NCI-H69 (cell line): Measurements from ENCODE around the gene TPCN1.

Source experiments
- DNase-seq: peaks from one replicate; lab custom pipeline; 2025; lab: John Stamatoyannopoulos, UW

Gene TPCN1

DNA sequence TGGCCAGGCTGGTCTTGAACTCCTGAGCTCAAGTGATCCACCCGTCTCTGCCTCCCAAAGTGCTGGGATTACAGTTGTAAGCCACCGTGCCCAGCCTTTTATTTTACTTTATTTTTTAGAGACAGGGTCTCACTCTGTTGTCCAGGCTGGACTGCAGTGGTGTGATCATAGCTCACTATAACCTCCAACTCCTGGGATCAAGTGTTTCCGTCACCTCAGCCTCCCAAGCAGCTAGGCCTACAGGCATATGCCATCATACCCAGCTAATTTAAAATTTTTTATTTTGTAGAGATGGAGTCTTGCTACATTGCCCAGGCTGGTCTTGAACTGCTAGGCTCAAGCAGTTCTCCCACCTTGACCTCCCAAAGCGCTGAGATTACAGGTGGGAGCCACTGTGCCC is 3.7 kb downstream of the TPCN1 start:
- DNase-seq = no peak

DNA sequence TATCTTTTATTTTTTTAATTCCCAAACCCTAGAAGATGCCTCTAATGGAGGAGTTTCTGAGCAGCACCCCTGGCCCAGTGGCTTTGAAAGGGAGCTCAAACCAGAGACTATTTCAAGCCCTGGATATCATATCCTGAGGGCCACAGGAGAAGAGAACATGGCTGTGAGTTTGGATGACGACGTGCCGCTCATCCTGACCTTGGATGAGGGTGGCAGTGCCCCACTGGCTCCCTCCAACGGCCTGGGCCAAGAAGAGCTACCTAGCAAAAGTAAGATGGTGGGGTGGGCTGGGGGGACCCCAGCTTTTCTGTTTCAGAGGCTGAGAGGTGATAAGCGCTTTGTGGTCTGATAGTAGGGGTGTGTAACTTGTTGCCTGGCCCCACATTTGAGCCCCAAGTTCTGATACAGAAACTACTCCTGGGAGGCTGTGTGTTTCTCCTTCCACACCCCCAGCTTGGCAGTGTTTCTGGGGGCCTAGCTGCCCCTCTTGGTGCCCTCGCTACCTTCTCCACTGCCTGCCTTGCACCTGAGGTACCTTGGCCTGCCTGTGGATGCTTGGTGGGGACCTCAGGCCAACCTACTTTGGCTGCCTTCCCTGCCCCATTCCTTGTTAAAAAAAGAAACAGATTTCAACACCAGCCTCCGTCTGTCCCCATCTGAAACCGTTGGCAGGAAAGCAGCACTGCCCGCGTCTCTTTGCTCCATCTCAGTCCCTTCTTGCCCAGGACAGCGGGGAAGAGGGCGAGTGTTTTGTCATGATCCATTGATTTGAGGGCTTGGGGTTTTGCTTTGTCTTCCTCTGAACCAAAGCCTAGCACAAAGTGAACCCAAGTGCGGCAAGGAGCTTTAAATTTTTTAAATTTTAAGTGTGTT is 5.7 kb downstream of the TPCN1 start:
- DNase-seq = no peak

DNA sequence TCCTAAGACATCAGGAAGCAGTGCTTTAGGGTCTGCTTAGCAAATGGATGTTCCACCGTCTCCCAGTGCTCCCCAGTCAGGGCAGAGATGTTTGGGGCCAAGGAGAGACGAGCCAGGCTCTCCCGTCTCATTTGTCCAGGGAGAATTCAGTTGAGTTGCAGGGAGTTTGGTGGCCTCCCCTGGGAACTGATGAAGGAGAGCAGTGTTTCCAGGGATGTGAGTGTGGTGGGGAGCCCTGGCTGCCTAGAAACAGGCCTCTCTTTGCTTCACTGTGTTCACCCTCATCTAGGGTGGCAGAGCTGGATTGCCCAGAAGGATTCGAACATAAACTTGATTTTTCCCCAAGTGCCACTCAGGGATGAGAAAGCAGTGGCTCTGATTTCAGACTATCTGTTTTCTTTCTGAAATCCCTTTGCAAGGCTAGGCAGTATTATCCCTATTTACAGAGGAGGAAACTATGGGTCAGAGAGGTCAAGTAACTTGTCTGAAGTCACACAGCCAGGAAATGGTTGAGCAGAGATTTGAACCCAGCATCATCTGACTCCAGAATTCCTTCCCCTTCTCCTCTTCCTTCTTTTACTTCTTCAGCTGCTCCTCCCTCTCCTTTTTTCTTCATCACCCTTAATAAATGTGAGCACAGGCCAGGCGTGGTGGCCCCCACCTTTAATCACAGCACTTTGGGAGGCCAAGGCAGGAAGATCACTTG is 6.6 kb downstream of the TPCN1 start:
- DNase-seq = no peak

DNA sequence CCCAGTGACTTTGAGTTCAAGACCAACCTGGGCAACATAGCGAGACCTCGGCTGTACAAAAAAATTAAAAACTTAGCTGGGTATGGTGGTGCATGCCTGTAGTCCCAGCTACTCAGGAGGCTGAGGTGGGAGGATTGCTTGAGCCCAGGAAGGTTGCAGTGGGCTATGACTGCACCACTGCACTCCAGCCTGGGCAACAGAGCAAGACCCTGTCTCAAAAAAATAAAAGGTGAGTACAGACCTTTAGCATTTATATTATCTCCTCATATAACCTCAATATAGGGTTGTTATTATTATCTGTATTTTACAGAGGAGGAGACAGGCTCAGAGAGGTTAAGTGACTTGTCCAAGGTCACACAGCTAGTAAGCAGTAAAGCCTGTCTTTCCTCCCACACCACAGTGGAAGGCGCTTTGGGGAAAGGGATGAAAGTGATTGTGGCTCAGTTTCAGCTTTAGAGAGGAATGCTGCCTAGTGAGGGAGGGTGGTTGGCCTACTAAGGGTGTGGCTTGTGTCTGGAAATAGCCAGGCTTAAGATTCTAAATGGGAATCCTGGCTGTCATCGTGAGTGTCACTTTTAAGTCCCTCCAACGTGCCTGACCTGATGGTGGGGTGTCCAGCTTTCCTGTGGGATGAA is 7.2 kb downstream of the TPCN1 start:
- DNase-seq = no peak

DNA sequence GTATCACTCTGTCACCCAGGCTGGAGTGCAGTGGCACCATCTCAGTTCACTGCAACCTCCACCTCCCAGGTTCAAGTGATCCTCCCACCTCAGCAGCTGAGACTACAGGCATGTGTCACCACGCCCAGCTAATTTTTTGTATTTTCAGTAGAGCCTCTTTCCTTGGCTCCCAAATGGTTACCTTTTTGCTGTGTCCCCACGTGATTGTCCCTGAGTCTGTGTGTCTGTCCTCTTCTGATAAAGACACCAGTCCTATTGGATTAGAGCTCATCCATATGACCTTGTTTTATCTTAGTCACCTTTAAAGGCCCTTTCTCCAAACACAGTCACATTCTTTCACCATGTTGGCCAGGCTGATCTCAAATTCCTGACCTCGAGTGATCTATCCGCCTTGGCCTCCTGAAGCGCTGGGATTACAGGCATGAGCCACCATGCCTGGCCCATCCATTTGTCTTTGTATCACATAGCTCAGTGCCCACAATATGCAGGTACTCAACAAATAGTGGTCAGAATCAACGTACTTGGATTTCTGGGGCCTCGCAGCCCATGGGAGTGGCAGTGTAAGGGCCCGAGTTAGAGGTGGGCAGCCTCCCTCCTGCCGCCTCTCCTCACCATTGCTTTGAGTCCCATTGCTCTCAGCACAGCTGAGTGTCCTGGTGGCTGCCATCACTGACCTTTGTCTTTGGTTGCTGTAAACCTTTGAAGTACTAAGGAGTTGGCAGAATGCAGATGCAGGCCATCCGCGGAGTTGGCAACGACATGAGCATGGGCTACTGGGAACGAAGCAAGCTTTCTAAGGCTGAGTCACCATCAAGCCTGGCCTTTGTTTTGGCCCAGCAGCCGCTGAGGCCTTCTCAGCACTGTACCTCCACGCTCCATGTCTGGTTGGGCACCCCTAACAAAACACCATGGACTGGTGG is 9.3 kb downstream of the TPCN1 start:
- DNase-seq = no peak

DNA sequence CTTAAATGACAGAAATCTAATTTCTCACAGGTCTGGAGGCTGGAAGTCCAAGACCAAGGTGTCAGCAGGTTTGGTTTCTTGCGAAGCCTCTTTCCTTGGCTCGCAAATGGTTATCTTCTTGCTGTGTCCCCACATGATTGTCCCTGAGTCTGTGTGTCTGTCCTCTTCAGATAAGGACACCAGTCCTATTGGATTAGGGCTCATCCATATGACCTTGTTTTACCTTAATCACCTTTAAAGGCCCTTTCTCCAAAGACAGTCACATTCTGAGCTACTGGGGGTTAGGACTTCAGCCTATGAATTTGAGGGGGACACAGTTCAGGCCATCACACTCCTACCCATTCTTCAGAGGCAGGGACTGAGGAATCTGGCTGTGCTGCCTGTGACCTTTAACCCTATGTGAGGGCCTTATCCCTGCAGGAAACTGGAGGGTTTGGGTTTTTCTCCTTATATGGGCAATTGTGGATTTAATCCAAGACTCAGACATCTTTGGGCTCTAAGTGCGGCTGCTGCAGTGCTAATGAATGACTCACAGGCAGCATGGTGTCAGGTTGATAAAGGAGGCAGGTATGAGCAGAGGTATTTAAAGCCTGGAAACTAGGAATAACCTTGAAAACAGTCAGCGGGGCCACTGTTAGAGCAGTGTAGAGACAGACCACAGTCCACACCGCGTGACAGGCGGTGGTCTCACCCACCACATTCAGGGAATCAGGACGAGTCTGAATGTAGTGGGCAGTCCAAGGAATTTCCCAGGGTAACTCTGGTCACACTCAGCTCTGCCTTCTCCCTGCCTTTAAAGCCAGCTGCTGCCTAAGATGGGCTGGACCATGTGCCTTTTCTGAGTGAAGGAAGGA is 10.2 kb downstream of the TPCN1 start:
- DNase-seq = no peak

DNA sequence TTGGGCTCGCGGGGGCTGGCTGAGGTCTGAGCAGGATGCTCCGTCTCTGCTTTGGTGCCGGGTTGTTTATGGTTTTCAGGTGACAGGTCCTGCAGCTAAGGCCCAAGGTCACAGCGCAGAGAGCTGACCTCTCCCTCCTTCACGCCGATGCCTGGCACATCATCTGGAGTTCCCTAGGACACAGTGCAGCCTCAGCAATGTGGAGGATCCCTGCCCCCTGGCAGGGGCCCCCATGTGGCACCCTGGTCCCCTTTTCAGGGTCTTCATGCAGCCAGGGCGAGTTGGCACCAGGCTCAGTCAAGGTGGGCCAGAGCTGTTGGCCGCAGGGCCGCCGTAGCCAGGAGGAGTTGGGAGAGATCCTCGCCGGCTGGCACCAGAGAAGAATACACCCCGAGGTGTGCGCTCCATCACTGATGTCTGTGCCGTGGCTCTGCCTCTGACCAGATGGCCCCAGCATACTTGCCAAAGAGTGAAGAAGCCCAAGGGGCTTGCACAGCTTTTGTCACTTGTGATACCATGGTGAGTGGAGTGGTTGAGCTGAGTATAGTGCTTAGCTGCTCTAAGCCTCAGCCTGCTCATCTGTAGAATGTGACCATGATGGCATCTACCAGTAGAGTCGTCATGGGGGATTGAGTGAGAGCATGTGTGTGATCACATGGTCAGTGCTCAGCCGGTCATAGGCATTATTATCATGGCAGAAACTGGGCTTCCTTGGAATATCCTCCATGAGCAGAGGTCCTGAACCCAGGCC is 11.0 kb downstream of the TPCN1 start:
- DNase-seq = no peak

DNA sequence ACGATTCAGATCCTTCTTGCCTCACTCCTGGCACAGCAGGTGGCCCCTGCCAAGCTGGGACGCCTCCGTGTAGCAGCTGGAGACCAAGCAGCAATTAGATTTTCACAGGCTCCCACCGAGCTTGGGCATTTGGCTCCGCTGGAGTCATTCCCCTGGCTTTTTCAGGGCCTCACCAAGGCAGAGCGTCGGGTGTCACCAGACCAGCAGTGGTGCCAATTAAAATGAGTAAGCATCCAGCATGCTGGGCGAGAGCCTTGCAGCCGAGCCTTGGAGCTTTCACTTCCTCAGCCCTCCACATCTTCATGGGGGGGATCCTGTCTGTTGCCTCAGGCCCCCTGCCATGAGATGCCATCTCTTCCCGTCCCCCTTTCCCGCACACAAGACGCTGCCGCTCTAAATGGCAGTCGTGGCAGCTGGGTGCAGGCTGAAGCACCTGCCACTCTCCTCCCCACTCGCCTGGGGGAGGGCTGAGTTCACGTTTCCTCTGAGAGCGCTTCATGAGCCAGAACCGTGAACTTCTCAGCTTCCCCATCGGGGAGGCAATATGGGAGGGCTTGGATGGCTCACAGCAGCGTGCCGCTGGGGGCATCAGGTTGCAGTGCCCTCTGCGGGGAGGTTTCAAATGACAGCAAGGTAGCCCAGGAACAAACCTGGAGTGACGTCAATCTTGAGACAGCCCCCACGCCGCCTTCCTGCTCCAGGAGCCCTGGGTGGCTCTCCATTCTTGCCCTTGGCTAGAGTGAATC is 11.7 kb downstream of the TPCN1 start:
- DNase-seq = peak; percentile 96

DNA sequence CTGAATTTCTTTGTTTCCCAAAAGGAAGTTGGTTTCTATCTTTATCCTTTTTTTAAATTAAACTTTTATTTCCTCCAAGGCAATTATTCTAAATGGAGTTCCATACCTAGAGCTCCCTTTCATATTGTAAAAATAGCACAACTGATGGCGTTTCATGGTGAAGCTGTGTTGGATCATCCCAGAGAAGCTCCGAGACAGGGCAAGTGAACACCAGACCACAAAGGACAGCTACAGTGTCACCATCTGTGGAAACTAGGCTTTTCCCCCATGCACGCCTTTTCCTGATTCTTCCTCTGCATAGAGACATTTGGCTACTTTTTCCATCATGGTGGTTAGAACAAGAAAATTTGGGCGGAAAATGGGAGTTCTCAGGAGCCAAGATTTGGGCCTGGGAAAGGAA is 12.7 kb downstream of the TPCN1 start:
- DNase-seq = no peak

DNA sequence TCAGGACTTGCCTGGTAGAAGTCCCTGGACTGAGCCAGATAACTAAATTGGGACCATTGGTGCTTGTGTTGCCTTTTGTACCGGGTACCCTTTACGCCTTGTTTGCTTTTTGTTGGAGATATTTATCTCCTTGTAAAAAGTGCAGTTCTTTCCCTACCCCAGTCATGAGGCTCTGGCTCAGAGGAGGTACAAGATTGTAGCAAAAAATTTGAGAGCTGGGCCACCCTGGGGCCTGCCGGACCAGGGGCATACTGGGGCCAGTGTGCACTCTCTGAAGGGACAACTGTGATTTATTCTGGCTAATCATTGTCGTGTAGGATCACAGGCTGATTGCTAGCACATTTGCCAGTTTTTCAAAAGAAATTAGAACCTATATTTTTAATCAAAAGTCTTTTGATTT is 13.2 kb downstream of the TPCN1 start:
- DNase-seq = no peak

DNA sequence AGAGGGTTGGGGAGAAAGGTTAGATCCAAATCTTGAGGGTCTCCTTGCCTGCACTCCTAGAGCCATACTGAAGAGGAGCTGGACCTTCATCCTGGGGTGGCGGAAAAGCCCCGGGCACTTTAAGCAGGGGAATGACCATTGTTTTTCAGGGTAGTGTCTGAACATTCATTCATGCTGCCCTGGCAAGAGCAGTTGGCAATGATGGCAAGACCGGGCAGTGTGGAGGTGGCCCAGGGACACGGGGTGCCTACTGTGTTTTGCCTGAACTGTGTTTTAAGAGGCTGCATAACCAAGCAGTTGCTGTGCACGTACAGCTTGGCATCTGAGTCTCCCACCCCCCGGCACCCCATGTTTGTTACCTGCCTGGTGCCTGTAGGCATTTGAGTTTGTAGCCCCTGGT is 14.7 kb downstream of the TPCN1 start:
- no peak for DNase-seq

DNA sequence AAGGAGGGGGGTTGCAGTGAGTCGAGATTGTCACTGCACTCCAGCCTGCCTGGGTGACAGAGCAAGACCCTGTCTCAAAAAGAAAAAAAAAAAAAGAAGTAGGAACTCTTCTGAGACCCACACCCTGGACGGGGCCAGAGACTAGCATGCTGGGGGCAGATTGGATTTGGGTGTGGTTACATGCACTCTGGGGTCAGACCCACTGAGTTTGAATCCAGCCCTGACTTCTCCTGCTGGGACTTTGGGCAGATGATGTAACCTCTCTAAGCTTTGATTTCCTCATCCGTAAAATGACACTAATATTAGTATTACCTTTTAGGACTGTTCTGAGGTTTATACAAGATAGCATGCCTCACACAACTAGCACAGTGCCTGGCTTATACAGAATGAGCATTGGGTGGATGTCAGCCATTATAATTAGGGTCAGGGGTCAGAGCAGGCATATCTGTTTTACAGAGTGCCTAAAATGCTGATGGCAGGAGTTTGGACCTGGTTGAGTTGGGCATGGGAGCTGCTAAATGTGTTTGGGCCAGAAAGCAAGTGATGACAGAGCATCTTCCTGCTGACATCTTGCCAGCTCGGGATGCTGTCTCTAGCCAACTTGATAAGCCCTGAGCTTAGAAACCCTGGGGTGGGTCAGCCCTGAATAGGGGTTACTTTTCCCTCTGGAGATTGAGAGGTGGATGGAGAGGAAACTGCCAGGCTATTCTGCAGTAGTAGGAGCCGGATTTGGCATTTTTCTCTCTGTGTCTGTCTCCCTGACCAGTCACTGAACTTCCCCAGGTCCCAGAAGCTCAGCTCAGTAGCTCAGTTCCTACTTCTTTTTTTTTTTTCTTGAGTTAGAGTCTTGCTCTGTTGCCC is 15.5 kb downstream of the TPCN1 start:
- no peak for DNase-seq

DNA sequence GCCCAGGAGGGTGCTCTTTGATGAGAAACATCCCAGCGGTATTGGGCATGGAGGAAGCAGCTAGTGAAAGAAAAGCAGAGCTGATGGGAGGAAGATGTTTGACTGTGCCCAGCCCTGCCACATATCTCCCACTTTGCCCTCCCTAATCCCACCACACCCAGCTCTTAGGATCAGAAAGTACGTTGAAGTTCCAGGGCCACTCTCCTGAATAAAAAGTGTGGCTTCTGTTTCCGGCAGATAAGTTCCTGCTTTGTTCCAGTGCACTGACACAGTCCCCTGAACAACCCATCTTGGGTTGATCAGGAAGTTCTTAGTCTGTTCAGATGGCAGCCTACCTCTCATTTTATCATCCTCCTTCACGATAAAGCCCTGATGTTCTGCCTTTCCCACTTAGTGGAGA is 16.5 kb downstream of the TPCN1 start:
- no peak for DNase-seq

DNA sequence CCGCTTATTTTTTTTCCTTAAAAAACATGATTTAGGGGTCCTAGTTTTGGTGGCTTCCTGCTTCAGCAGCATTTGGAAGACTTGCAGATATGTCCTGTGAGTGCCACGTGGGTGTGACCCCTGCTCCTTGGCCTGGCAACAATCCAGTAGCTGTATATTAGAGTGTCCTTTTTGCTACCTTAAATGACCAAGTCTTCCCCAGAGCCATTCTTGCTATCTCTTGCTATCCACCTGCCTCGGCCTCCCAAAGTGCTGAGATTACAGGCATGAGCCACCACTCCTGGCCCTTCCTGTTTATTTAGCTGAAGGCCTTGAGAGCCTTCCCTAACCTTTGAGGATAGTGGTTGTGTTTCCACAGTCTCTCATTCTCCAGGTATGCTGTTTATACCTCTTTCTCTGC is 17.0 kb downstream of the TPCN1 start:
- no peak for DNase-seq

DNA sequence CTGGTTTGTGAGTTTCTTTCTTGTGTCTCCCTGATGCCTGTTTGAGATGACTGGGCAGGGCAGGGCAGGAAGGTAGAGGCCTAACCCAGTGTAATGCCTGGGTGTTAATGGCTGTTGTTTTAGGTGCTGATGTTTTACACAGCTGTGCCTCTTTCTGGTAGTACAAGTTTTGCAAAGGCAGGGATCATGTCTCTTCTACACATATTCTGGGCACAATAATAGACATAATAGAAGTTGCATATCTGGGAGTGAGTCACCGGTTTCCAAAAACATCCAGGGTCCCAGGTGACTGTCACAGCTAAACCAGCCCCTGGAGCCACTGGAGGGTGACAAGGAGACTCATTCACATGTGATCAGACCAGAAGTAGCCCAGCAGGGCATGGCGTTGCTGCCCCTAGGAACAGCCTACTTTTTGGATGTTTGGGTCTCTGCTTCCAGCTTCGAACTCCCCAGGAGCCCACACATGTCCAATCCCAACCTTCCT is 18.1 kb downstream of the TPCN1 start:
- DNase-seq = no peak

DNA sequence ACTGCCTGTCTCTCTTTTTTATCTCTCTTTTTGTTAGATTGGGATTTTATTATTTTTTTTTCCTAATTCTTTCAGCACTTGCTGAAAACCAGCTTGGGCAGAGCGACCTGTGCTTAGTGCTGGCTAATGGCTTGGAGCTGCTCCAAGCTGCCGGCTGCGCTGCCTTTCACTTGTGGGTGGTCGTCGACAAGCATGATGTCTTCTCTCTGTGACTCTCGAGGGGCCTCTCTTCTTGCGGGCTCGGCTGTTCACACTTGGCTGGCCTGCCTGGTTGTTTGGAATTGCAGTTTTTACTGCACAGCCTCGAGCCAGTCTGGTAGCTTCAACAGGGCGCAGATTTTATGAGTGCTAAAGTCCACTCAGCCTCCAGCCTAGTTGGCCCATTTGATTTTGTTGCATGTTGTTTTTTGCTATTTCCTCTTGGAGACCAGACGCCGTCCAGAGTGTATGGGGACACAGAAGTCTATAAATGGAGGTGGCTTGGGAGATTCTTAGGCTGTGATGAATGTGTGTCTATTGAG is 18.6 kb downstream of the TPCN1 start:
- DNase-seq = no peak

DNA sequence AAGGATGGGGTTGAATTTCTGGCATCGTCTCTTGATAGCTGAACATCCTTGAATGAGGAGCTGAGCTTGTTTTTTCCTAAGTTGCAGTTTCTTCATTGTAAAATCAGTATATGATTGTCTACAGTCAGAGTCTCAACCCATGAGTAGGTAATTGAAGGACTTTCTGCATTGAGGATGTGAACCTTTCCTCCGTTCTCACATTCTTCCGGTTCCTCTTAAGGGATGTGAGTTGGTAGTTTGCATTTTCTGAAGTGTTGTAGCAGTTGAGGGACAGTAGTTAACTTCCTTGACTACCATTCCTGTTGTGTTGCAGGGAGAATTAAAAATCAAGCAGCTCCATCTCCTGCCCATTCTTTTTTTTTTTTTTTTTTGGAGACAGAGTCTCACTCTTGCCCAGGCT is 19.1 kb downstream of the TPCN1 start:
- no peak for DNase-seq
